Trophoblast cell (in vitro differentiated cells and primary cell): Measurements from ENCODE around the gene ERGIC1. TPM values are rescaled to one million over a fixed set of nuclear protein-coding genes. Genes with fewer than 3 reads are reported as not detected.
"Not testable (repeated sequence)": the region's sequence is repeated elsewhere in the genome, so short reads cannot be mapped to it uniquely, and the experiment has no call there.

Experiments used
- DNase-seq, 2 donors: peaks; one replicate each; pipeline ENCODE4 v3.0.0-alpha.2; 2016
- H2AFZ ChIP-seq: 2 replicates; pipeline ENCODE4 v1.6.1; 2013; ENCODE audit warnings: low read length, moderate library complexity, mild to moderate bottlenecking; ENCODE audit not compliant: insufficient read depth, poor library complexity
- H2AK5ac ChIP-seq: 2 replicates; pipeline ENCODE4 v1.6.1; 2013; ENCODE audit warnings: mild to moderate bottlenecking, low read length
- H2BK120ac ChIP-seq: 2 replicates; pipeline ENCODE4 v1.6.1; 2013; ENCODE audit warnings: low read length, mild to moderate bottlenecking, moderate library complexity; ENCODE audit not compliant: insufficient read depth, poor library complexity
- H2BK12ac ChIP-seq: 2 replicates; pipeline ENCODE4 v1.6.1; 2013; ENCODE audit warnings: mild to moderate bottlenecking, low read length, moderate library complexity
- H2BK5ac ChIP-seq: 2 replicates; pipeline ENCODE4 v1.6.1; 2013; ENCODE audit warnings: low read length, low read depth, moderate library complexity, mild to moderate bottlenecking; ENCODE audit not compliant: poor library complexity
- H3K14ac ChIP-seq: 2 replicates; pipeline ENCODE4 v1.6.1; 2013; ENCODE audit warnings: mild to moderate bottlenecking, low read length
- H3K18ac ChIP-seq: 2 replicates; pipeline ENCODE4 v1.6.1; 2013; ENCODE audit warnings: mild to moderate bottlenecking, low read length
- H3K23ac ChIP-seq: 2 replicates; pipeline ENCODE4 v1.6.1; 2013; ENCODE audit warnings: low read length
- H3K27ac ChIP-seq: 2 replicates; pipeline ENCODE4 v1.5.1; 2013; ENCODE audit warnings: low read depth, mild to moderate bottlenecking, inconsistent platforms, low read length, moderate library complexity
- H3K27me3 ChIP-seq: 2 replicates; pipeline ENCODE4 v1.6.1; 2013; ENCODE audit warnings: inconsistent platforms, mild to moderate bottlenecking, low read length, moderate library complexity; ENCODE audit not compliant: insufficient read depth
- H3K36me3 ChIP-seq, 2 experiments: 1 replicate in 1 of 2; 2 replicates in 1 of 2; pipeline ENCODE4 v1.6.1; 2013; ENCODE audit warnings: low read length in 2 of 2, mild to moderate bottlenecking in 2 of 2, moderate library complexity in 1 of 2; ENCODE audit not compliant: insufficient read depth in 2 of 2, control insufficient read depth in 1 of 2
- H3K4ac ChIP-seq: 2 replicates; pipeline ENCODE4 v1.6.1; 2013; ENCODE audit warnings: low read depth, mild to moderate bottlenecking, low read length, moderate library complexity
- H3K4me1 ChIP-seq, 2 experiments: 1 replicate in 1 of 2; 2 replicates in 1 of 2; pipeline ENCODE4 v1.6.1; 2013; ENCODE audit warnings: low read length in 2 of 2, mild to moderate bottlenecking in 2 of 2, moderate library complexity in 1 of 2; ENCODE audit not compliant: insufficient read depth in 2 of 2, control insufficient read depth in 1 of 2
- H3K4me2 ChIP-seq: 2 replicates; pipeline ENCODE4 v1.6.1; 2013; ENCODE audit warnings: inconsistent platforms, mild to moderate bottlenecking, low read length, moderate library complexity
- H3K4me3 ChIP-seq: 2 replicates; pipeline ENCODE4 v1.5.1; 2013; ENCODE audit warnings: mild to moderate bottlenecking, low read depth, low read length, inconsistent platforms
- H3K79me1 ChIP-seq: one replicate; pipeline ENCODE4 v1.6.1; 2013; ENCODE audit warnings: low read length
- H3K79me2 ChIP-seq: 2 replicates; pipeline ENCODE4 v1.6.1; 2013; ENCODE audit warnings: low read length, mild to moderate bottlenecking; ENCODE audit not compliant: control insufficient read depth, insufficient read depth, poor library complexity
- H3K9ac ChIP-seq: 2 replicates; pipeline ENCODE4 v1.6.1; 2013; ENCODE audit warnings: mild to moderate bottlenecking, low read length
- H3K9me3 ChIP-seq: 2 replicates; pipeline ENCODE4 v1.6.1; 2013; ENCODE audit warnings: low read depth, mild to moderate bottlenecking, control low read depth, inconsistent platforms, low read length; ENCODE audit not compliant: insufficient read depth
- H4K12ac ChIP-seq: 2 replicates; pipeline ENCODE4 v1.6.1; 2013; ENCODE audit warnings: low read depth, mild to moderate bottlenecking, low read length, moderate library complexity
- H4K8ac ChIP-seq: 2 replicates; pipeline ENCODE4 v1.6.1; 2013; ENCODE audit warnings: low read depth, mild to moderate bottlenecking, low read length, moderate library complexity
- H4K91ac ChIP-seq: one replicate; pipeline ENCODE4 v1.6.1; 2013; ENCODE audit warnings: low read depth, mild to moderate bottlenecking, low read length, moderate library complexity
- WGBS: extraction: QIAGEN DNeasy Blood & Tissue Kit; methylation state at CpG from one replicate; pipeline ENCODE4 v1.1.7; 2013; ENCODE audit warnings: missing lambda C conversion rate; ENCODE audit not compliant: insufficient read length, insufficient coverage; ENCODE audit errors: extremely low coverage; 5-methylcytosine and 5-hydroxymethylcytosine counted together
- polyA plus RNA-seq: library from polyadenylated mRNA; stranded (reverse); fragments of 200-250 nt; gene quantifications from 2 replicates; pipeline ENCODE4 v1.2.3, GENCODE V29; 2013

Gene ERGIC1
- 53.9 and 54.4 TPM in 2 replicates for polyA plus RNA-seq

DNA sequence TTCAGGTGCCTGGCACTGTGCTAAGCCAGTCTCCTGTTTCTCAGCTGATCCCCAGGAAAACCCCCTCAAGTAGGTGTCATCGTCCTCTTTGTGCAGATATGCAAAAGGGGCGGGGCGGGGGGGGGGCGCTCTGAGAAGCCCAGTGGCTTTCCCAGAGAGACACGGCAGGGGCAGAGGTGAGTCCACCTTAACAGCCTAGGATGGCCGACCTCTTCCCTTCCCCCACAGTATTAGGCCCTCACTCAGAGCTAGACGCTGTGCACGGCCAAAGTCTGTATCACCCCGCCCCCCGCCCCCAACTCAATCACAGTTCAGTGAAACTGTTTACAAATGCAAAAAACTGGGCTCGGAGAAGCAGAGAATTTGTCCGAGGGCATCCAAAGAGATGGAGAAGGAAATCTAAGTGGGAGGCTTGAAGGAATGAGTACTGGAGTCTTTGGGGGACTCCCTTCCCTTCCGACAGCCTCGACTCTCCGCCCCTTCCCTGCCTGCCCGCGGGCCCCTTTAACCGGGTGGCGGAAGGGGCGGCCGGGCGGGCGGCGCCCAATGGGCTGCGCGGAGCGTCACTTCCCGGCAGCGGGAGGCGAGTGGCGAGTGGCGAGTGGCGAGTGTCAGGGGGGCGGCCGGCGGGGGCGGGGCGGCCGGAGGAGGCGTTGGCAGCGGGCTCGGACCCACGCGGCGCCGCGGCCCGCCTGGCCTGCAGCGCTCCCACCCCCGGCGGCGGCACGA lies at the start of gene ERGIC1:
TSS of gene ERGIC1 (plus strand) at position 566 of the 729 bp plus-strand sequence. CDS start at position 729, 163 bp downstream.
- DNase-seq = peak; percentile 68 to 80
- H2AFZ ChIP-seq = peak within 1 kb of the TSS; percentile 61
- peaks cover 0 to 2% of the 10 kb centered on the region in 2 experiments for H3K36me3 ChIP-seq
- peaks cover 8 to 11% of the 10 kb centered on the region in 2 experiments for H3K4me1 ChIP-seq
- H3K4me2 ChIP-seq = peak within 1 kb of the TSS; percentile 81
- H3K79me2 ChIP-seq = peaks cover 3% of the 10 kb centered on the region
- H2AK5ac ChIP-seq = peak within 1 kb of the TSS; percentile 56
- WGBS = no CpG with 5 or more reads among the region's 53 CpGs
- peak within 1 kb of the TSS; percentile 58 for H4K12ac ChIP-seq
- H2BK120ac ChIP-seq = peak within 1 kb of the TSS; percentile 5
- H3K4ac ChIP-seq = peak within 1 kb of the TSS; percentile 55
- H3K14ac ChIP-seq = peak within 1 kb of the TSS; percentile 72
- H3K4me3 ChIP-seq = peak within 1 kb of the TSS; percentile 87
- H3K79me1 ChIP-seq = peaks cover 8% of the 10 kb centered on the region
- H2BK5ac ChIP-seq = peak within 1 kb of the TSS; percentile 58
- H3K27ac ChIP-seq = no peak within 1 kb of the TSS
- H3K27me3 ChIP-seq = no peaks in the 10 kb centered on the region
- no peak within 1 kb of the TSS for H3K23ac ChIP-seq
- H4K91ac ChIP-seq = peak within 1 kb of the TSS; percentile 59
- H3K9ac ChIP-seq = peak within 1 kb of the TSS; percentile 49
- H3K18ac ChIP-seq = peak within 1 kb of the TSS; percentile 52
- peak within 1 kb of the TSS; percentile 19 for H2BK12ac ChIP-seq
- peaks cover 3% of the 10 kb centered on the region for H3K9me3 ChIP-seq
- peak within 1 kb of the TSS; percentile 73 for H4K8ac ChIP-seq

DNA sequence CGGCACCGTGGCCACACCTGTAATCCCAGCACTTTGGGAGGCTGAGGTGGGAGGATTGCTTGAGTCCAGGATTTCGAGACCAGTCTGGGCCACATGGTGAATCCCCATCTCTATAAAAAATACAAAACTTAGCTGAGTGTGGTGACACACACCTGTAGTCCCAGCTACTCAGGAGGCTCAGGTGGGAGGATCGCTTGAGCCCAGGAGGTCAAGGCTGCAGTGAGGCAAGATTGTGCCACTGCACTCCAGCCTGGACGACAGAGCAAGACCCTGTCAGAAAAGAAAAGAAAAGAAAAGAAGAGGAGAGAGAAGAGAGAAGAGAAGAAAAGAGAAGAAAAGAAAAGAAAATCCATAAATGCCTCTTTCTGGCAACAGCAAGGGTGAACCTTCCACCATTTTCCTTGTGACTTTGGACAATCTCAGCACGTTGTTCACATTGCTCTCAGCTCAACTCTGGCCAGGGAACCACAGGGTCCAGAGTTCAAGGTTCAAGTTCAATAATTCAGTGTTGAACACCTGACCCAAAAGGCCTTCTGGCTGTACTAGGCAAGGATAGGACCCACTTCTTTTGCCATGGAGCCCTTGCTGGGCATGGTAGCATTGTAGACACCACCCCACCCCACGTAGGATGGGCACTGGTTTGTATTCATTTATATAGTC lies 48.5 kb upstream of the ERGIC1 start:
- no peak overlapping the region for H4K12ac ChIP-seq
- no peak overlapping the region for H3K18ac ChIP-seq
- H3K4ac ChIP-seq = no peak overlapping the region
- H2BK120ac ChIP-seq = no peak overlapping the region
- H3K79me1 ChIP-seq = peaks cover 2% of the 10 kb centered on the region
- no peak overlapping the region for H2BK12ac ChIP-seq
- no peak overlapping the region for H3K27ac ChIP-seq
- no peak overlapping the region for H4K8ac ChIP-seq
- H3K9me3 ChIP-seq = no peaks in the 10 kb centered on the region
- no peak overlapping the region for H2BK5ac ChIP-seq
- H3K4me1 ChIP-seq = peaks cover 6 to 12% of the 10 kb centered on the region in 2 experiments
- no peaks in the 10 kb centered on the region for H3K36me3 ChIP-seq
- H2AK5ac ChIP-seq = no peak overlapping the region
- H3K79me2 ChIP-seq = no peaks in the 10 kb centered on the region
- no peak for DNase-seq
- no peak overlapping the region for H3K4me3 ChIP-seq
- H3K14ac ChIP-seq = no peak overlapping the region
- no peak overlapping the region for H2AFZ ChIP-seq
- no peak overlapping the region for H3K4me2 ChIP-seq
- H4K91ac ChIP-seq = no peak overlapping the region
- no peaks in the 10 kb centered on the region for H3K27me3 ChIP-seq
- no peak overlapping the region for H3K9ac ChIP-seq
- WGBS = no CpG with 5 or more reads among the region's 7 CpGs
- H3K23ac ChIP-seq = no peak overlapping the region

GRCh38 chr5:172786736-172787462 lies 47.2 kb upstream of the ERGIC1 start:
- Histone ChIP-seq H3K23ac (peak overlapping the region; percentile 3), H2BK5ac (no peak overlapping the region), H4K91ac (no peak overlapping the region), H3K36me3 (no peaks in the 10 kb centered on the region), H2BK120ac (no peak overlapping the region), H3K27me3 (no peaks in the 10 kb centered on the region), H3K79me2 (no peaks in the 10 kb centered on the region), H2AK5ac (no peak overlapping the region), H3K4ac (no peak overlapping the region), H3K18ac (no peak overlapping the region), H3K14ac (no peak overlapping the region), H3K9me3 (no peaks in the 10 kb centered on the region), H3K4me3 (no peak overlapping the region), H4K8ac (no peak overlapping the region), H2AFZ (no peak overlapping the region), H3K4me2 (no peak overlapping the region), H2BK12ac (no peak overlapping the region), H4K12ac (no peak overlapping the region), H3K9ac (no peak overlapping the region), H3K27ac (no peak overlapping the region), H3K4me1 (peaks cover 6 to 12% of the 10 kb centered on the region in 2 experiments), H3K79me1 (peaks cover 2% of the 10 kb centered on the region)
- DNase-seq = no peak
- no CpG with 5 or more reads among the region's 9 CpGs for WGBS

GRCh38 chr5:172787538-172787937 lies 46.5 kb upstream of the ERGIC1 start:
- H3K9me3 ChIP-seq, H3K27ac ChIP-seq, H2BK120ac ChIP-seq, H3K4ac ChIP-seq, H3K79me2 ChIP-seq, H3K14ac ChIP-seq, H3K18ac ChIP-seq, H4K12ac ChIP-seq, H4K8ac ChIP-seq, H4K91ac ChIP-seq, H2BK5ac ChIP-seq, H3K27me3 ChIP-seq, H3K9ac ChIP-seq, H3K4me3 ChIP-seq, H3K23ac ChIP-seq, H3K36me3 ChIP-seq, H2BK12ac ChIP-seq, DNase-seq, H2AK5ac ChIP-seq, H3K4me2 ChIP-seq, H2AFZ ChIP-seq, H3K79me1 ChIP-seq: not testable (repeated sequence)
- H3K4me1 ChIP-seq = peaks cover 6 to 12% of the 10 kb centered on the region in 2 experiments
- WGBS = no CpG with 5 or more reads among the region's 3 CpGs
